ENCODE measurements around the gene RBM6.
A peak's percentile ranks its signal among the peaks of the same experiment; 100 is the strongest.
"Not testable (repeated sequence)": the region's sequence is repeated elsewhere in the genome, so short reads cannot be mapped to it uniquely, and the experiment has no call there.

Gene RBM6, protein sequence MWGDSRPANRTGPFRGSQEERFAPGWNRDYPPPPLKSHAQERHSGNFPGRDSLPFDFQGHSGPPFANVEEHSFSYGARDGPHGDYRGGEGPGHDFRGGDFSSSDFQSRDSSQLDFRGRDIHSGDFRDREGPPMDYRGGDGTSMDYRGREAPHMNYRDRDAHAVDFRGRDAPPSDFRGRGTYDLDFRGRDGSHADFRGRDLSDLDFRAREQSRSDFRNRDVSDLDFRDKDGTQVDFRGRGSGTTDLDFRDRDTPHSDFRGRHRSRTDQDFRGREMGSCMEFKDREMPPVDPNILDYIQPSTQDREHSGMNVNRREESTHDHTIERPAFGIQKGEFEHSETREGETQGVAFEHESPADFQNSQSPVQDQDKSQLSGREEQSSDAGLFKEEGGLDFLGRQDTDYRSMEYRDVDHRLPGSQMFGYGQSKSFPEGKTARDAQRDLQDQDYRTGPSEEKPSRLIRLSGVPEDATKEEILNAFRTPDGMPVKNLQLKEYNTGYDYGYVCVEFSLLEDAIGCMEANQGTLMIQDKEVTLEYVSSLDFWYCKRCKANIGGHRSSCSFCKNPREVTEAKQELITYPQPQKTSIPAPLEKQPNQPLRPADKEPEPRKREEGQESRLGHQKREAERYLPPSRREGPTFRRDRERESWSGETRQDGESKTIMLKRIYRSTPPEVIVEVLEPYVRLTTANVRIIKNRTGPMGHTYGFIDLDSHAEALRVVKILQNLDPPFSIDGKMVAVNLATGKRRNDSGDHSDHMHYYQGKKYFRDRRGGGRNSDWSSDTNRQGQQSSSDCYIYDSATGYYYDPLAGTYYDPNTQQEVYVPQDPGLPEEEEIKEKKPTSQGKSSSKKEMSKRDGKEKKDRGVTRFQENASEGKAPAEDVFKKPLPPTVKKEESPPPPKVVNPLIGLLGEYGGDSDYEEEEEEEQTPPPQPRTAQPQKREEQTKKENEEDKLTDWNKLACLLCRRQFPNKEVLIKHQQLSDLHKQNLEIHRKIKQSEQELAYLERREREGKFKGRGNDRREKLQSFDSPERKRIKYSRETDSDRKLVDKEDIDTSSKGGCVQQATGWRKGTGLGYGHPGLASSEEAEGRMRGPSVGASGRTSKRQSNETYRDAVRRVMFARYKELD

DNA sequence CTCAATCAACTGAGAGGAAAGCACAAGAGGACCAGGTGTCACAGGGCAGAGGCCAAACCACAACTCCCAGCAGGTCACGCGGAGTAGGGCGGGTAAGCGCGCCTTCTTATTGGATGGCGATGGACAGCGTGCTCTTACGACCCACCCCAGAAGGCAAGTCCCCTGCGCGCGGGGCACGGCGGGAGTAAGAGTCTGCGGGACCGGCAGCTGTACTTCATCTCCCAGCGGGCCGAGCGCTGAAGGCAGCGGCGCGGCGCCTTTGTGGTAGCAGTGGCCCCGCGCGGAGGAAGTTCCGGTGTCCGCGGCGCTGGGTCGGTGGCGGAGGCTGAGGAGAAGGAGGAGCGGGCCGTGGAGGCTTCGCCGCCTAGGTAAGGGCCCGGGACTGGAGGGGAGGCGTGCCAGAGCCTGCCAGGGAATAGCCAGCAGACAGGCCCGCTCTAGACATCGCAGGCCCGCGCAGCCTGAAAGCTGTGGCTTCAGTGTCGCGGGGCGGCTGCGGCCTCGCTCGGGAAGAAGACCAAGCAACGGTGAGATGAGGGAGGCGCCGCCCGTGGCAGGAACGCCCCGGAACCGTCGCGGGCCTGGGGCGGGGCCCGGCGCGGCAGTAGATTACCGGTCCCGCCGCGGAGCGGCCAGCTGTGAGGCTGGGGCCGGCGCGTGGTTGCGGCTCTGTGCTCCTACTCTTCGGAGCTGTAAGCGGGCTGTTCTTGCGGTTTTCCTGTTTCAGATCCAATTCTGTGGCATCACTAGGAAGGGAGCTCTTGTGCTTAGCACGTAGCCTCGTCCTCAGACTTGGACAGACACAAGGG is at the start of gene RBM6:
RBM6 (plus strand) TSS at position 293 of the 809 bp plus-strand sequence. CDS start 22,492 bp downstream, outside the sequence.
- DNase-seq, result peak; percentile 98

DNA sequence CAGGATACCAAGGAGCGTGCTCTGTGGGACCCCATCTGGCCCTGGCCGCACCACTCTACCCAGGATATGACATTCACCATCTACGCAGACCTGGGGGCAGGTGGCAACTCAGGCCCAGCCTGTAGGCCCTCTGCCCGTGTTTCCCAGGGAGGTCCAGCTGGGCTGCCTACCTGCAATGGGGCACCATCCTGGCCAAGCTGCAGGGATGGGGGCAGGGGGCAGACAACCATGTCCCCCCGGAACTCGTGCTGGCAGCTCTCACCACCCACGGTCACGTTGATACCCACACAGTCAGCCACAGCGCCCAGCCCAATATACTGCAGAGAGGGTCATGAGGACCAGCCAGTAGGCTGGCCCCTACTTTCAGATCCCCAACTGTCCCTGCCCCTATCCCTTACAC is 44.2 kb upstream of the RBM6 start:
- DNase-seq, result no peak

DNA sequence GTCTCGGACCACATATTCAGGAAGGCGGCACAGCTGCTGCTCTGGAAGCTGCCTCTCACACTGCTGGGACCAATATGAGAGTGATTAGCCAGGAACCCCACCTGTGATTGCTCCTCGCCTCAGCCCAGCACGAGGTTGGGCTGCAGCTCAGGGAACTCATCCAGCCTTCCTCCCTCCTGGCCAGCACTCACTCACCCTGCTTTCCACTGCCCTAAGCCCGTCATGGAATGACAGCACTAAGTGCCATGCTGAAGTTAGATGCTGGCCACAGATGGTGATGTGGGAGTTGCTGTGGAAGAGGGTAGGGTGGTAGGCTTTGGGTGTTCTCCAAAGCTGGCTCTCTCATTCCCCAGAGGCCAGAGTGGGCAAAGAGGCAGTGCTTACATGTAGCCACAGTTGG is 43.6 kb upstream of the RBM6 start:
- no peak for DNase-seq

DNA sequence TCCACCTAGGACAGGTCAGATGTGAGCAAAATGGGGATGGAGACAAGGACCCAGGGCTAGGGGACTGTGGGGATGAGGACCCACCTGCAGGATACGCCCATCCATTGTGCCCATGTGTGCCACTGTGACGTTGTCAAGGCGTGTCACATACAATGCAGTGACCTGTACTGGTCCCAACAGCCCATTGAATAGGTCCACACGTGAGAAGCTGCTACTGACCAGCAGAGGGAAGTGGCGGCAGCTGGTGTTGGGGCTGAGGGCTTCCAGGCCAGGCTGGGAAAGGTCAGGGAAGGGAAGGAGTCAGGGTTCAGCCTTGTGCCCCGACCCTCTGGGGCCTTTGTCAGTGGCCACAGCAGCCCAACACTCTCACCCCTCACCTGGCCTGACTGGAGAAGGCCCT is 41.0 kb upstream of the RBM6 start:
- no peak for DNase-seq

DNA sequence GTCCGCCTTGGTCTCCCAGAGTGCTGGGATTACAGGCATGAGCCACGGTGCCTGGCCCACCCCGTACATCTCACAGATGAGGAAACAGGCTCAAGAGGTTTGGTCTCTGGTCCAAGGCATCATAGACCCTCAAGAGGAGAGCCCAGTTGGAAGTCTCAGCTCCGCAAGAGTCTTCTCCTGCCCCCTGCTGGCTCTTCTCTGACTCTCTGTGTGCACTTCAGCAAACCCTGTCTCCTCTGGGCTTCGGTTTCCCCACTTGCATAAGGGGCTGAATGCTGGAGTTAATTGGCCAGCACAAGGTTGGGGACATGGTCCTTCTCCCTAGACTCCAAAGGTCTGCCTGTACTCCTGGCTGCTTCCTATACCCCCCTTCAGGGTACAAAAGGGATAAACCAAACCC is 40.1 kb upstream of the RBM6 start:
- DNase-seq, result no peak

DNA sequence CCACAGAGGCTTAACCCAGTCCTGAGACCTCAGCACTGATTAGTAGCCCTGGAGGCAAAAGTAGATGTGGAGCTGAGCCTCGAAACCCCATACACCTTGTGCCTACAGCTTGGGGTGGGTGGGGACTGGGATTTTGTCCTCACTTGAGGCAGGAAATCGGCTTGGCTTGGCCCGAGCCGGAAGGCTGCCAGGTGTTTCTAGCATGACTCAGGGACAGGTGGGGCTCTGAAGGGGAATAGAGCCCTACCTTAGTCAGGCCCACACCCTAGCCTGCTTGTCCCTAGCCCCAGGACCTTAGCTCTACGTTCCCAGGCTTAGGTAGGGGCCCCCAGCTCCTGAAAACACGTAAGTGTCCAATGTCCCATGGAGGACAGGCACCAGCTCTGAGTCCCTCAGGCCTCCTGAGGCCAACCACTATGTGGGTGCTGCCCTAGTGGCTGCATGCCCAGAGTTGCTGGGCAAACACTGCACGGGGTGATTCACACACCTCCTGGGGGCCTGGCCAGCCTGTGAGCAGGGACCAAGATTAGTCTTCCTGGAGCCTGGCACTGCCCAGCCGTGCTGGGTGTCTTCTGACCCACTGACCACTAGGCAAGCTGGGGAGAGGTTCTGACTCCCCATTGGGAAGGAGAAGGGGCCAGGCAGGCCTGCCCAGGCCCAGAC is 39.3 kb upstream of the RBM6 start:
- no peak for DNase-seq

DNA sequence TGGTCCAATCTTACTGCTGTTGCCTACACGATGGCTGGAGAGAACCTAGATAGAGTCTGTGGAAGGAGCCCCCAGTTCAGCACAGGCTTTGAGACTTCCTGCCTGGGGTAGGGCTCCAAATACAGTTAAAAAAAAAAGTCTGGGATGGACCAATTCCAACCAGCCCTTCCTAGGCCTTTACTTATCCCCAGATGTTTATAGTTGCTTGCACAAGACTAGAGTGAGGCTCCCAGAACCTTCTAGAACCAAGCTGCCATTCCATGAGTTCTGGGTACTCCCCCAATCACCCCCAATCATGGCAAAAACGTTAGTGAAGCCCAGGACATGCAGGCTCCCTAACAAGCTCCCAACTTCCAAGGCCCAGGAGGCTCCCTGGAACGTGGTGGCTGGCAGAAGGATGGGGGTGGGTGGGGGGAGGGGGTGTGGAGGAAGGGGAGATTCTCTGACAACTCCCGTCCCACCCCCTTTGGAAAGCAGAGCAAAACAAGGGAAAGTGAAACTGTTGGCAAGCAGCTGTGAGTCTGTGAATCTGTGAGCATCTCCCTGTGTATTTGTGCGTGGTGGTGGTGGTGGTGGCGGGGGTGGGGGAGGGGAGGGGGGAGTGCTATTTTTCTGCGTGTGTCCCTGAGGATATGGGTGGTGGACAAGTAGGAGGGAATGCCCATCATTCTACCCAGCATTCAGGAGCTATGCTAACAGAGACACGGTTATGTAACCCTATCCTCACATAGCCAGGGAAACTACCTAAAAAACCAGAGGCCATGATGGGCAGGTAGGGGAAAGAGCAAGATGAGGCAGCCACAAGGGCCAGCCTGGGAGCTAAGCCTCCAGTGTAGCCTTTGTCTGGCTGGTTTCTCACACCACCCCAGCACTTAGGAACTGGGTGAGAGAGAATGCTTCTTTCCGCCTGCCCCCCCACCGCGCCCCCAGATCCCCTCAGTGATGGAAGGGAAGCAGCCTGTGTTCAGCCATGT is 38.3 kb upstream of the RBM6 start:
- no peak for DNase-seq

DNA sequence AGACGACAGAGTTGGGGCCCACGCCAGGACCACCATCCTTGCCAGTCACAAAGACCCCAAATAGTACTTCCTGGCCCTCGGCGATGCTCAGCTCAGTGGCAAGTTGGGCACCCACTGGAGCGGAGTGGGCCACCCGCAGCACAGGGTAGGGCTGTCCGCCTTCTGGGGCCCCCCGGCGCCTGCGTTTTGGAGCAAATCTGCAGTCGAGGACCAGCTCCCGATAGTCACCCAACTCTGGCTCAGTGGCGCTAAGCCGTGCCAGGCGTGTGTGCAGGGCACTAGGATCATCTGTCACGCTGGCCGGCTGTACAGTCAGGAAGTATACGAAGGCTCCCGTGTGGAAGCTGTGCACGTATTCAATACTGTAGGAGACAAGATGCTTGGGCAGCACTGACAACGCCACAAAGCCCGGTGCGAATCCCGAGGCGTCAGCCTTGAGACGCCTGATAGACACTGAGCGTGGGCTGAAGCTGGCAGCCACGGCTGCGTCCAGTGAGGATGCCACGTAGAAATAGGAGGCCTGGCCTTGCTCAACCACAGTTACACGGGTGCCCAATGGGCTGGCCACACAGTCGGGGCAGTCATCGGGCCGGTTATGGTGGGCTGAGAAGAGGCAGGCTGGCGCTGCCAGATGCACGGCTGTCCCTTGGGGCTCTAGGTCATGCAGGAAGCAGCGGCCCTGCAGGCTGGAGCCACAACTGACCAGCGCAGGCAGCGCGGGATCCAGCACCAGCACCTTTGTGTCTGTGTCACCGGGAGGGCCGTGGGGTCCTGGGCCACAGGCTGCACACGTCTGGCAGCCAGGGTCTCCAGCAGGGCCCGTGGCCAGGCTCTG is 37.2 kb upstream of the RBM6 start:
- no peak for DNase-seq

DNA sequence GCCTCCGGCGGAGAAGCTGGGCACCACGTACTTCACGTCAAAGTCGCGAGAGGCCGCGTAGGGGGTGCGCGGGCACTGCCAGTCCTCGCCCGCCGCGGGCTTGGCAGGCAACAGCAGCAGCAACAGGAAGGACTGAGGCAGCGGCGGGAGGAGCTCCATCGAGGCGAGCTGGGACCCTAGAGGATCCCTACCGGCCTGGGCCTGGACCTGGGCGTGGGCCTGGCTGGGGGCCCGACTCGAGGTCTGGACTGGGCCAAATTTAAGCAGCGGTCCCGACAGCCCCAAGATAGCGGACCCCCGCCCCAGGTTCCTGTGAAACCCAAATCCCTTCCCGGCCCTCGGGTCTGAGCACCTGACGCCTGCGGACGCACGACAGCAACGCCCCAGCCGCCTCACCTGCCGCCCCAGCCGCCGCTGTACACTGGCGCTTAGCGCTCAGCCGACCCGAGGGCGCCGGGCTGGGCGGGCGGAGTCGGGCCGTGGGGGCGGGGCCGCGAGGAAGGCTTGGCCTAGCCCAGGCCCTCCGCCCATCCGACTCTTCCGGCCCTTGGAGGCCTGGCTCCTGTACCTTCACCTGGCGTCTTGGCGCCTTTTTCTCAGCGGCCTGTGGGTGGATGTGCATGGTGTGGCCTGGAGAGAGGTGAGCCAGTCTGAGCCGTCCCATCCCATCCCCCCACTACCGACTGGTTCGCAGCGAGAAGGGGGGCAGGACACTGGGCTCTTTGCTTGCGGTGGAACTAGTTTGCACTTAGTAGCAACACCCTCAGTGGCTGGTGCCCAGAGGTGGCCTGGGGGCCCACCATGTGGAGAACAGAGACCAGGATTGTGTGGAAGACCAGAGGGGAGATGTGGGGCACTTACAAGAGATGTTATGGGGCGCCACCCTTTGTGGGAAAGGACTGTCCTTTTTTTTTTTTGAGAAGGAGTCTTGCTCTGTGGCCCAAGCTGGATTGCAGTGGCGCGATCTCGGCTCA is 36.2 kb upstream of the RBM6 start, which contains the start of gene MST1R:
MST1R (minus strand) TSS at position 423 of the 974 bp plus-strand sequence; CDS start at position 159, 264 bp downstream.
- peak; percentile 80 for DNase-seq

DNA sequence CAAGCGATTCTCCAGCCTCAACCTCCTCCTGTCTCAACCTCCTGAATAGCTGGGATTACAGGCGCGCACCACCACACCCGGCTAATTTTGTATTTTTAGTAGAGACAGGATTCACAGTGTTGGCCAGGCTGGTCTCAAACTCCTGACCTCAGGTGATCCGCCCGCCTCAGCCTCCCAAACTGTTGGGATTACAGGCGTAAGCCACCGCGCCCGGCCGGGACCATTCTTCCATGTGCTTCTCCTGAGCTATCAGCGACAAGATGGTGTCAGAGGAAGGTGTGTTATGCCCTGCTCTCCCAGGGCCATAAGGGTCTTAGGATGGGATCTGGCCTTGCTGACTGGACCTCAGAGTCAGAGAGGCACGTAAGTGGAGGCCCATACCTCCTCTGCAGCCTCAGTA is 35.5 kb upstream of the RBM6 start:
- DNase-seq, result not testable (repeated sequence)

DNA sequence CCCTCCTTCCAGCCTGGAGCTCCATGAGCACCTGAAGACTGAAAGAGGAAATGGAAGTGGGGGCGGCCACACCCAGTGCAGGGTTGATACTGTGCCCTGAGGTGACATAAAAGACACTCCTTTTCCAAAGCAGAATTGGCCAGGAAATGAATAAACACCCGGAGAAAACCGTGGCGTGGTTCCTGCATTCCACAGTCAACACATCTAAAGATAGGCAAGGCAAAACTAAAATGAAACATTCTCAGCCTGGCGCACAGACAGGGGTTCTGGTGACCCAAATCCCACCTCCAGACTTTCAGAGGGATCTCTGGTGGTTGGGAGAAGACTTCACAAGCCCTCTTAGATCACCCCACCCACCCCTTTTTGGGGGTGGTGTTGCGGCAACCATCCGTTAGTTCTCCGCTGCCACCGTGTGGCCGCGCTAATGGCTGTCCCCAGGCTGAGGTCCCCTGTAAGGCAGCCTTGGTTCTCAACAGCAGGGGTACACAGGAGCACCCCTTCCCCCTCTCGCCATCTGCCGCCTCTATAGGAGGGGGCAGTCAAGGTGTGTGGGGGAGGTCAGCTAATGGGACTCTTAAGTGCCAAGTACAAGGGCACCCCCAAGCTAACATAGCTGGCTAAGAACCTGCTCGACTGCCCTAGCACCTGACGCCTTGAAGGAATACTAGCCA is 33.7 kb upstream of the RBM6 start:
- DNase-seq, result peak; percentile 39

DNA sequence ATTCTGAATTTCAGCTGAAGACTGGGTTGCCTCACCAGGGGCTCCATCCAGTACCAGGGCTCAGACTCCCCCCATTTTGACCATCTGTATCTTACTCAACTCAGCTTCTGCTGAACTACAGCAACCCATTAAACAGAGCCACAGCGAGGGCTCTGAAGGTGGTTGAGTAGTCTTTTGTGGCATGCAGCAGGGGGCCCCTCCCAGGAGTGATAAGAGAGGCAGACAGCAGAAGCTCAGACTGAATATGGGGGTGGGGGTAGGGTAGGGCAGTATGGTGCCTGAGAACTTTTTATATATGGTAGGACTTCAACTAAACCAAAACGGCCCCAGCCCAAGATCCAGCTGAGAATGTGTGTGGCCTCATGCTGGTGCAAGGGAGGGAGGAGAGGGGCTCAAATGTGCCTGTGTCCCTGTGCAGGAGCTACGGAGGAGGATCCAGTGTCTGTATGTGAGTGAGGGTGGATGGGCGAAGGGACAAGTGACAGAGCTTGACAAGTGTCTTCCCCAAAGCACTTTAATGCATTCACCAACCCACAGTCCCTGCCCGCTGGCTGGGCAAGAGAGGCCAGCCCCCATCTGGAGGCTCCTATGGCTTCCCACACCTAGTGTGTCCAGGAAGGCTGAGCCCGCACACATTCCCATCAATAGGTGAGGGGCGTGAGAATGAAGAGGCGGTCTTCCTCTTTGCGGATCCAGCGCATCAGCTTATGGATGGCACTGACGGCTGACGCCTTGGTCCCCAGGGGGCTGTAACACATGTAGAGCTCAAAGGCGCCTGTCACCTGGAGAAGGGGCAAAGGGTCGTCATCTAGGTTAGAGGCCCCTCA is 31.4 kb upstream of the RBM6 start:
- no peak for DNase-seq

DNA sequence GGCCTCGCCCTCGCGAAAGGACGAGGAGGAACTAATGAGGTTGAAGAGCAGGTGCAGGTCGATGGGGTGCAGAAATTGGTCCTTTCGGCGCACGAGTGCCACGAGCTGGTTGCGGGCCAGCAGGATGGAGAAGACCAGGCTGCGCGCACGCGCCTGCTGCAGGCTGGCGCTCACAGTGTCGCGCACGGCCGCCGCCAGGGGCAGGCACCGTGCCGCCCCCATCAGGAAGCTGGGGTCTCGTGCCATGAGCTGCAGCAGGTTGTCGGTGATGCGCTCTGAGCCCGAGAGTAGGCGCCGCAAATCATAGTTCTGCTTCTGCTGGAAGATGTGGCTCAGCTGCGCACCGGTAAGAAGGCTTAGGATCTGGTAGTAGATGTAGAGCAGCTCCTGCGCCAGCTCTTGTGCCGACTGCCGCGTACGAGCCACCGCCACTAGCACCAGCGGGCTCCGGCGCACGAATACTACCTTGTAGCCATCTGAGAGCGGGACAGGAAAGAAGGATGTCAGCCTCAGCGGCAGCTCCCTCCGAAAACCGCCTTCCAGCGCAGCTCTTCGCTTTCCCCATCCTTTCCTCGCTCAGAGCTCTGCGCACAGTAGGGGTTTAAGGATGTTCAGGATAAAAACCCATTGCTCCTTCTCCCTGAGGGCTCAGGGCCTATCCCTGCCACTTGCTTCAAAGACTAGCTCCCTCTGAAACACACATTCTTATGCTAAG is 29.4 kb upstream of the RBM6 start:
- DNase-seq, result no peak

DNA sequence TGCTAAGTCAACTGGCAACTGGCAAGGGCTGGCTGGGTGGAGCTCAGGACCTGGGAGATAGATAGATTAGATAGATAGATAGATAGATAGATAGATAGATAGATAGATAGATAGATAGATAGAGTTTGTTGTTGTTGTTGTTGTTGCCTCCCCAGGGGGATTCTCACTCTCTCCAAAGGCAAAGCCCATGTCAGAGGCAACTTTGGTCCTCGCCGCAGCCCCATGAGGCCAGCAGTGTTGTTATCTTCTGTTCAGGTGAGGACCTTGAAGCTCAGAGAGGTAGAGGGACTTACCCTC is 28.9 kb upstream of the RBM6 start:
- no peak for DNase-seq

DNA sequence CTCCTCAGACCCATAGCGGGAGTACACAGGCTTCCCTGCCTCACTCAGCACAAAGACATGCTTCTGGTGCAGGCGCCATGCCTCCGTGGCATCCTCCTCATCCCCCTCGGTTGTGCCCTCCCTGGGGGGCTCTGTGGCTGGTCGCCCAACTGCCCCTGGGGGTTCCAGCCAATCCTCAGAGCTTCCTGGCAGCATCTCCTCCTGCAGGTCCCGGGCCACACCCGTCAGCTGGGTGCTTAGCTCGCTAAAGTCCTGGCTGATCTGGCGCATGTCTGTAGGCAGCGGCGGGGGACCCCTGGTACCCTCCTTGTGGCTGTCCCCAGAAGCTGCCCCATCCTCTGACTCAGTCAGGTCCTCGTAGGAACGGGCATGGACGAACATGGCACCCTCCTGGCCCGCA is 28.3 kb upstream of the RBM6 start:
- no peak for DNase-seq

DNA sequence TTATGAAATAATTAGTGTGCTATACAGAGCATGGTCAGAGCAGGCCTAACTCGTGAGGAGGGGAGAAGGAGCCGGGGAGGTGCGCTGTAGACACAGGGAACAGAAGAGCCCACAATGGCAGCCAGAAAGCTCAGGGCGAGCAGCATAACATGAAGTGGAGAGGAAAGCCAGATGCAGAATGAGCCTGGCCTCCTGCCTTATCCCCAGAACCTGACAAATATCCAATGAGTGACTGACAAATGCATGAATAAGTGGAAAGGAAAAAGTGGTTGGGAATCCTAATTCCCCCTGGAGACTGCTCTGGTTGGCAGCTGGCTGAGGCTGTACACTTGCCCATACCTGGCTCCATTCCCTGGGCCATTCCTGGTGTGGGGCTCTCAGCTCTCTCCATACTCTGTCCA is 27.1 kb upstream of the RBM6 start:
- no peak for DNase-seq

Measured in activated CD4-positive, alpha-beta T cell treated with anti-CD3 and anti-CD28 coated beads, Interleukin-2, amount 50 U/mL, for 16 hours (primary cell).